GM19397 (cell line): ENCODE data around the gene NLGN1.
"Not testable (repeated sequence)": the region's sequence is repeated elsewhere in the genome, so short reads cannot be mapped to it uniquely, and the experiment has no call there.

Experiments used
- ATAC-seq: cut with Tn5 transposase; IDR thresholded peaks from one replicate; pipeline ENCODE4 v1.9.1; 2021; ENCODE audit warnings: mild to moderate bottlenecking, moderate library complexity; ENCODE audit not compliant: unreplicated experiment

NLGN1 gene

GRCh38 chr3:173553635-173554280 lies 156.2 kb downstream of the NLGN1 start:
- no peak for ATAC-seq

GRCh38 chr3:173556546-173556945 lies 159.0 kb downstream of the NLGN1 start:
- no peak for ATAC-seq

- ATAC-seq = no peak
Observed at GRCh38 chr3:173567997-173568396, 170.5 kb downstream of the NLGN1 start.

- no peak for ATAC-seq
Observed at GRCh38 chr3:173568623-173569022, 171.1 kb downstream of the NLGN1 start.

GRCh38 chr3:173583496-173583895 lies 186.0 kb downstream of the NLGN1 start:
- ATAC-seq = no peak

- no peak for ATAC-seq
Observed at GRCh38 chr3:173584093-173584837, 186.7 kb downstream of the NLGN1 start.

GRCh38 chr3:173584838-173585831 lies 187.6 kb downstream of the NLGN1 start:
- no peak for ATAC-seq

- no peak for ATAC-seq
Observed at GRCh38 chr3:173586166-173586565, 188.6 kb downstream of the NLGN1 start.

- ATAC-seq = no peak
Observed at GRCh38 chr3:173587055-173587454, 189.5 kb downstream of the NLGN1 start.

GRCh38 chr3:173588556-173588955 lies 191.0 kb downstream of the NLGN1 start:
- no peak for ATAC-seq

- no peak for ATAC-seq
Observed at GRCh38 chr3:173589116-173589515, 191.6 kb downstream of the NLGN1 start.

- ATAC-seq = no peak
Observed at GRCh38 chr3:173591401-173591800, 193.9 kb downstream of the NLGN1 start.

GRCh38 chr3:173594881-173595280 lies 197.3 kb downstream of the NLGN1 start:
- ATAC-seq = not testable (repeated sequence)

- no peak for ATAC-seq
Observed at GRCh38 chr3:173599673-173600072, 202.1 kb downstream of the NLGN1 start.

GRCh38 chr3:173614522-173614921 lies 217.0 kb downstream of the NLGN1 start:
- no peak for ATAC-seq

- no peak for ATAC-seq
Observed at GRCh38 chr3:173615661-173616060, 218.1 kb downstream of the NLGN1 start.

GRCh38 chr3:173617490-173617889 lies 219.9 kb downstream of the NLGN1 start:
- ATAC-seq = no peak

- ATAC-seq = no peak
Observed at GRCh38 chr3:173618148-173618547, 220.6 kb downstream of the NLGN1 start.

GRCh38 chr3:173618703-173619102 lies 221.2 kb downstream of the NLGN1 start:
- no peak for ATAC-seq

- ATAC-seq = no peak
Observed at GRCh38 chr3:173622166-173622565, 224.6 kb downstream of the NLGN1 start.

- no peak for ATAC-seq
Observed at GRCh38 chr3:173624086-173624485, 226.5 kb downstream of the NLGN1 start.
